Measurements from ENCODE around the gene DTHD1. TPM values are rescaled to one million over a fixed set of nuclear protein-coding genes. Genes with fewer than 3 reads are reported as not detected.

The DTHD1 gene
- total and polyA plus RNA-seq, 2 donors (not counting 3 experiments of a cell fraction or from before 2014, with no cell fraction given), result not detected

DNA sequence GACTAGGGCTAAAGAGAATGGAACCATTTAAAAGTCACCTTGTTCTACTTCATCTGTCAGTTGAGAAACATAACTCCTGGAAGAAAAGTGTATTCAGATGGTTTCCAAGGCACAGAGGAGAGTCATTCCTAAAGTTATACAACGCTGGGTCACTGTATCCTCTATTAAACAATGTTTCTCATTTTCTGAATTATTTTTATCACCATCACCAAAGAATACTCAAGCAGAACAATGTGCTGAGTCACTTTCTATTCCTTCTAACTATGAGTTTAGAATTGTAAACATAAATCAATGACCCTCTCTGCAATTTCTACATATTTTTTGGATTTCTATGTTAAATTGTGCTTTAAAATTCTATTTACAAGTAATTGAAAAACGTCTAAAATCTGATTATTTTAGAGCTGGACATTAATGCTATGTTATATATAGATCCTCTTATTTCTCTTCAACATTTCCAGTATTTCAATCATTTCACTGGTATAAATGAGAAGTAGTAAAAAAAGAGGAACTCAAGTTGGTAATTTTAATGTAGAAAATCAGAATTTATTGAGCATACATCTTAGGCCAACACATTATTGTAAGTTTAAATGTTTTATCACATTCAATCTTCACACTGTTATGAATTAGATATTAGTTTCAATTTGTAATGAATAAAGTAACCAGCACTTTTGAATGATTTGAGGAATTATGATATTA, 7.5 kb downstream of the DTHD1 start:
- Histone ChIP-seq H3K4me3 (replicated peaks in 1 of 3; ENCODE audit: insufficient read depth in 1 of 3, low read depth in 1 of 3, low read length in 3 of 3) (no peak overlapping the region), H3K4me2 (ENCODE audit: insufficient read depth, low read length) (no peak overlapping the region), H2AFZ (ENCODE audit: low read depth, low read length) (no peak overlapping the region), H3K79me2 (ENCODE audit: control insufficient read depth, insufficient read depth, low read length) (no peaks in the 10 kb centered on the region), H3K9ac (replicated peaks; ENCODE audit: extremely low read depth, insufficient read depth, low read length) (no peak overlapping the region), H3K27me3 (ENCODE audit: control insufficient read depth in 2 of 2, insufficient read depth in 2 of 2, low read length in 2 of 2) (no peaks in the 10 kb centered on the region), H3K36me3 (ENCODE audit: control insufficient read depth in 2 of 2, extremely low read depth in 1 of 2, insufficient read depth in 2 of 2, low read length in 2 of 2) (no peaks in the 10 kb centered on the region), H3K9me1 (replicated peaks; ENCODE audit: control insufficient read depth, extremely low read depth, insufficient read depth, low read length) (no peaks in the 10 kb centered on the region), H4K20me1 (replicated peaks; ENCODE audit: control insufficient read depth, extremely low read depth, insufficient read depth, low read length) (no peaks in the 10 kb centered on the region), H3K4me1 (ENCODE audit: control insufficient read depth, extremely low read depth, insufficient read depth, low read length) (no peaks in the 10 kb centered on the region), H3K27ac (ENCODE audit: insufficient read depth, low read depth, low read length) (no peak overlapping the region), H3K9me3 (replicated peaks; ENCODE audit: control insufficient read depth, insufficient read depth, low read length) (no peaks in the 10 kb centered on the region)
- DNase-seq (ENCODE audit: low read depth, low spot score) (no peak), FAIRE-seq (no peak)
- CTCF ChIA-PET, result no interaction called here
- POLR2A ChIA-PET, result no interaction called here
- intact Hi-C loops (cut with micrococcal nuclease) (no loop called here), dilution Hi-C loops (cut with MboI; ENCODE audit: extremely low pct_ligation_motif_present, low sequenced_read_pairs) (no loop called here)
- TF ChIP-seq, protein P1, sequence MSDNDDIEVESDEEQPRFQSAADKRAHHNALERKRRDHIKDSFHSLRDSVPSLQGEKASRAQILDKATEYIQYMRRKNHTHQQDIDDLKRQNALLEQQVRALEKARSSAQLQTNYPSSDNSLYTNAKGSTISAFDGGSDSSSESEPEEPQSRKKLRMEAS (IDR thresholded peaks at IDR 0.05; ENCODE audit: insufficient read depth, insufficient read length), result no peak
- no peak for TF ChIP-seq FOS (IDR thresholded peaks at IDR 0.05; ENCODE audit: borderline replicate concordance, insufficient read depth, low read length)
- no TSS peak for BruUV-seq (replicated peaks)

- Histone ChIP-seq H2AFZ (ENCODE audit: low read depth, low read length) (no peak overlapping the region), H3K9ac (replicated peaks; ENCODE audit: extremely low read depth, insufficient read depth, low read length) (no peak overlapping the region), H4K20me1 (replicated peaks; ENCODE audit: control insufficient read depth, extremely low read depth, insufficient read depth, low read length) (no peaks in the 10 kb centered on the region), H3K4me1 (ENCODE audit: control insufficient read depth, extremely low read depth, insufficient read depth, low read length) (no peaks in the 10 kb centered on the region), H3K4me3 (replicated peaks in 1 of 3; ENCODE audit: insufficient read depth in 1 of 3, low read depth in 1 of 3, low read length in 3 of 3) (no peak overlapping the region), H3K9me1 (replicated peaks; ENCODE audit: control insufficient read depth, extremely low read depth, insufficient read depth, low read length) (no peaks in the 10 kb centered on the region), H3K27ac (ENCODE audit: insufficient read depth, low read depth, low read length) (no peak overlapping the region), H3K9me3 (replicated peaks; ENCODE audit: control insufficient read depth, insufficient read depth, low read length) (no peaks in the 10 kb centered on the region), H3K27me3 (ENCODE audit: control insufficient read depth in 2 of 2, insufficient read depth in 2 of 2, low read length in 2 of 2) (no peaks in the 10 kb centered on the region), H3K4me2 (ENCODE audit: insufficient read depth, low read length) (no peak overlapping the region), H3K79me2 (ENCODE audit: control insufficient read depth, insufficient read depth, low read length) (no peaks in the 10 kb centered on the region), H3K36me3 (ENCODE audit: control insufficient read depth in 2 of 2, extremely low read depth in 1 of 2, insufficient read depth in 2 of 2, low read length in 2 of 2) (no peaks in the 10 kb centered on the region)
- dilution Hi-C loops (cut with MboI; ENCODE audit: extremely low pct_ligation_motif_present, low sequenced_read_pairs), result no loop called here
- no peak for TF ChIP-seq JUN (IDR thresholded peaks at IDR 0.05; ENCODE audit: borderline replicate concordance, insufficient read depth, insufficient read length, low read depth)
- no peak for TF ChIP-seq POLR2AphosphoS5 (IDR thresholded peaks at IDR 0.05; ENCODE audit: insufficient read depth, low read depth, low read length)
- no peak for TF ChIP-seq EZH2 (IDR thresholded peaks at IDR 0.05; ENCODE audit: borderline replicate concordance, low read depth, low read length, severe bottlenecking)
- TF ChIP-seq GATA2 (IDR thresholded peaks at IDR 0.05; ENCODE audit: insufficient read depth, insufficient read length, low read depth, low read length), result no peak
- TF ChIP-seq, protein P1 (IDR thresholded peaks at IDR 0.05; ENCODE audit: insufficient read depth, insufficient read length), result no peak
- no peak for TF ChIP-seq FOS (IDR thresholded peaks at IDR 0.05; ENCODE audit: borderline replicate concordance, insufficient read depth, low read length)
- no peak for TF ChIP-seq POLR2A (IDR thresholded peaks at IDR 0.05; ENCODE audit: low read depth, low read length)
- no peak for TF ChIP-seq MYC (IDR thresholded peaks at IDR 0.05; ENCODE audit: low read depth, low read length)
- TF ChIP-seq, protein P2, sequence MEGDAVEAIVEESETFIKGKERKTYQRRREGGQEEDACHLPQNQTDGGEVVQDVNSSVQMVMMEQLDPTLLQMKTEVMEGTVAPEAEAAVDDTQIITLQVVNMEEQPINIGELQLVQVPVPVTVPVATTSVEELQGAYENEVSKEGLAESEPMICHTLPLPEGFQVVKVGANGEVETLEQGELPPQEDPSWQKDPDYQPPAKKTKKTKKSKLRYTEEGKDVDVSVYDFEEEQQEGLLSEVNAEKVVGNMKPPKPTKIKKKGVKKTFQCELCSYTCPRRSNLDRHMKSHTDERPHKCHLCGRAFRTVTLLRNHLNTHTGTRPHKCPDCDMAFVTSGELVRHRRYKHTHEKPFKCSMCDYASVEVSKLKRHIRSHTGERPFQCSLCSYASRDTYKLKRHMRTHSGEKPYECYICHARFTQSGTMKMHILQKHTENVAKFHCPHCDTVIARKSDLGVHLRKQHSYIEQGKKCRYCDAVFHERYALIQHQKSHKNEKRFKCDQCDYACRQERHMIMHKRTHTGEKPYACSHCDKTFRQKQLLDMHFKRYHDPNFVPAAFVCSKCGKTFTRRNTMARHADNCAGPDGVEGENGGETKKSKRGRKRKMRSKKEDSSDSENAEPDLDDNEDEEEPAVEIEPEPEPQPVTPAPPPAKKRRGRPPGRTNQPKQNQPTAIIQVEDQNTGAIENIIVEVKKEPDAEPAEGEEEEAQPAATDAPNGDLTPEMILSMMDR (IDR thresholded peaks at IDR 0.05; ENCODE audit: extremely low read depth in 1 of 2, insufficient read depth in 1 of 2, low read depth in 1 of 2, low read length in 2 of 2), result no peak
- DNase-seq (ENCODE audit: low read depth, low spot score) (no peak), FAIRE-seq (no peak)
- intact Hi-C loops (cut with micrococcal nuclease), result no loop called here
- ChIA-PET CTCF (no interaction called here), POLR2A (no interaction called here)
- BruUV-seq (replicated peaks), result no TSS peak
These were observed 9.2 kb downstream of the DTHD1 start for GRCh38 chr4:36290641-36291040.
